ENCODE results near the gene ROBO2. TPM values are rescaled to one million over a fixed set of nuclear protein-coding genes. Genes with fewer than 3 reads are reported as not detected.

The ROBO2 gene
- total and polyA plus RNA-seq, 7 donors, result 0.23 to 2.9 (median 0.38) TPM; not detected in 1

DNA sequence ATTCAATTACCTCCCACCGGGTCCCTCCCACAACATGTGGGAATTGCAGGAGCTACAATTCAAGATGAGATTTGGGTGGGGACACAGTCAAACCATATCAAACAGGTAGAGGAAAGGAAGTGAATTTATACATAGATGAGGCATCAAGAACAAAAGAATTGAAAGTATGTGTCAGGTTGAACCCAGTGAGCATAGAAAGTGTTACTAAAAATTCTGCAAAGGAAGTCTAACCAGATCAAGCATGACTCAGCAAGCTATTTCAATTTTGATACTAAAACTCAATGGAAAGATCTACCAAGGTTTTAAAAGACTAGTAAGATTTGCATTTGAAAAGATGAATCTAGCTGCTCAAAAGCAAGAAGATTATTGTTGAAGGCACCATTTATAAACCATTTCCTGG, 323.0 kb downstream of the ROBO2 start:
- Histone ChIP-seq H3K27ac (no peak overlapping the region), H3K27me3 (no peaks in the 10 kb centered on the region), H3K36me3 (no peaks in the 10 kb centered on the region), H3K9me3 (no peaks in the 10 kb centered on the region), H3K4me3 (no peak overlapping the region), H3K4me1 (peaks cover 0 to 9% (median 0%) of the 10 kb centered on the region in 4 donors)
- DNase-seq, result no peak
- intact Hi-C loops (cut with DNase I), result no loop called here
- TF ChIP-seq POLR2AphosphoS5 (IDR thresholded peaks at IDR 0.05), result no peak
- TF ChIP-seq POLR2A (IDR thresholded peaks at IDR 0.05), result no peak
- TF ChIP-seq, protein P1, sequence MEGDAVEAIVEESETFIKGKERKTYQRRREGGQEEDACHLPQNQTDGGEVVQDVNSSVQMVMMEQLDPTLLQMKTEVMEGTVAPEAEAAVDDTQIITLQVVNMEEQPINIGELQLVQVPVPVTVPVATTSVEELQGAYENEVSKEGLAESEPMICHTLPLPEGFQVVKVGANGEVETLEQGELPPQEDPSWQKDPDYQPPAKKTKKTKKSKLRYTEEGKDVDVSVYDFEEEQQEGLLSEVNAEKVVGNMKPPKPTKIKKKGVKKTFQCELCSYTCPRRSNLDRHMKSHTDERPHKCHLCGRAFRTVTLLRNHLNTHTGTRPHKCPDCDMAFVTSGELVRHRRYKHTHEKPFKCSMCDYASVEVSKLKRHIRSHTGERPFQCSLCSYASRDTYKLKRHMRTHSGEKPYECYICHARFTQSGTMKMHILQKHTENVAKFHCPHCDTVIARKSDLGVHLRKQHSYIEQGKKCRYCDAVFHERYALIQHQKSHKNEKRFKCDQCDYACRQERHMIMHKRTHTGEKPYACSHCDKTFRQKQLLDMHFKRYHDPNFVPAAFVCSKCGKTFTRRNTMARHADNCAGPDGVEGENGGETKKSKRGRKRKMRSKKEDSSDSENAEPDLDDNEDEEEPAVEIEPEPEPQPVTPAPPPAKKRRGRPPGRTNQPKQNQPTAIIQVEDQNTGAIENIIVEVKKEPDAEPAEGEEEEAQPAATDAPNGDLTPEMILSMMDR (IDR thresholded peaks at IDR 0.05), result no peak
- TF ChIP-seq EP300 (IDR thresholded peaks at IDR 0.05), result no peak
- WGBS, 2 donors, result 37 to 88% methylated on average over 1 of the region's 1 CpG

DNA sequence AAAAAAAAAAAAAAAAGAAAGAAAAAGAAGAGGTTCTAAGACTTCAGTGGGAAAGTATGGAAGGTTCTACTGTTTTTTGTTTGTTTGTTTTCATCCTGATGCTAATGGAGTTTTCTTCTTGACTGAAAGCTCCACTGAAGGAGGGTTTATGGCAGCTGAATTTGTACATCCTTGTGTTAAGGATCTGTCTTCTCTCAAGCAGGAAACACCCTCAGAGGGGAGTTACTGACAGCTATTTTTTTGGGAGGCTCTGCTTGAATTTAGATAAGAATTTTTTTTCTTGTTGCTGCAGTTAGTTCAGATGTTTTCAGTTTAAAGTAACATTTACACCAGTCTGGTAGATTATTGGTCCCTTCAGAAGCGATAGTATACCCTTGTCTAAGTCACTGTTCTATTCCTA, 325.3 kb downstream of the ROBO2 start:
- TF ChIP-seq POLR2AphosphoS5 (IDR thresholded peaks at IDR 0.05) (no peak), POLR2A (IDR thresholded peaks at IDR 0.05) (no peak), EP300 (IDR thresholded peaks at IDR 0.05) (no peak)
- TF ChIP-seq, protein P1 (IDR thresholded peaks at IDR 0.05), result no peak
- DNase-seq, result no peak

DNA sequence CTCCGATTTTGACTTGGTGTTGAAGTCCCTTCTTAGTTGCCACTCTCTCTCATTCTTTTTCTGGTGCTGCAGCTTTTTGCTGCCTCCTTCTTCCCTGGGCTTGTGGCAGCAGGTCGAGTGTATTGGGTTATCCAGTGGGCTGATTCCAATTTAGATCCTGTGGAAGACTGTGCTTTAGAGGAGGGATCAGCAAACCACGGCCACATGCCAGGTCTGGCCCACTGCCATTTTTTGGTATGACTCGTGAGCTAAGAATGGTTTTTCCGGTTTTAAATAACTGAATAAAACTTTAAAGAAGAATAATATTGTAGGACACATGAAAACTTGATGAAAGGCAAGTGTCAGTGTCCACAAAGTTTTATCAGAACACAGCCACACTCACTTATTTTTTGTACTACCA, 330.5 kb downstream of the ROBO2 start:
- 41 to 63% methylated on average over 5 of the region's 5 CpGs for WGBS, 2 donors
- Histone ChIP-seq H3K27me3 (no peaks in the 10 kb centered on the region), H3K27ac (no peak overlapping the region), H3K4me1 (peaks cover 0 to 10% (median 0%) of the 10 kb centered on the region in 4 donors), H3K4me3 (no peak overlapping the region), H3K9me3 (no peaks in the 10 kb centered on the region), H3K36me3 (no peaks in the 10 kb centered on the region)
- DNase-seq, result no peak
- intact Hi-C loops (cut with DNase I), result no loop called here
- no peak for TF ChIP-seq EP300 (IDR thresholded peaks at IDR 0.05)
- TF ChIP-seq, protein P1 (IDR thresholded peaks at IDR 0.05), result no peak
- no peak for TF ChIP-seq POLR2A (IDR thresholded peaks at IDR 0.05)
- no peak for TF ChIP-seq POLR2AphosphoS5 (IDR thresholded peaks at IDR 0.05)

More for the DNA sequence above, 325.3 kb downstream of the ROBO2 start:
- H3K27ac ChIP-seq, result no peak overlapping the region
- H3K9me3 ChIP-seq, result no peaks in the 10 kb centered on the region
- H3K36me3 ChIP-seq, result no peaks in the 10 kb centered on the region
- WGBS, 2 donors, result 87 to 91% methylated on average over 1 of the region's 1 CpG
- H3K4me1 ChIP-seq, result peaks cover 0 to 10% (median 0%) of the 10 kb centered on the region in 4 donors
- H3K27me3 ChIP-seq, result no peaks in the 10 kb centered on the region
- intact Hi-C loops (cut with DNase I), result no loop called here
- H3K4me3 ChIP-seq, result no peak overlapping the region

DNA sequence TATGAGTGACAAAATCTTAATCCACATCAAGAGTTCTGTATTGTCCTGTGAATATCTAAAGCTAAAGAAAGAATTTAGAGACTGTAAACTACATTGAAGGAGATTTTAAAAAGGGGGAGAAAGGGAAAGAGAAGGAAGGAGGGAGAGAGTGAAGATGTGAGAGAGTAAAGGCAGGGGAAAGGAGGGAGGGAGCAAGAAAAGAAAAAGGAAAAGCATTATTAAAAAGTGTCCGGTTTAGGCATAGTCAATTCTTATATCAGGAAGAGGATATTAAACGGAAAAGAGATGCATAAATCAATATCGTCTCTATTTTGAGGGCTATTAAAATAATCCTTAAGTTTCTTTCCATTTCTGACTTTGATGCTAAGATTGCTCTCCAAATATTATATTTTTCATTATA, 332.1 kb downstream of the ROBO2 start:
- no peaks in the 10 kb centered on the region for H3K36me3 ChIP-seq
- WGBS, 2 donors, result 71 to 73% methylated on average over 3 of the region's 3 CpGs
- DNase-seq, result no peak
- TF ChIP-seq POLR2A (IDR thresholded peaks at IDR 0.05) (no peak), POLR2AphosphoS5 (IDR thresholded peaks at IDR 0.05) (no peak), EP300 (IDR thresholded peaks at IDR 0.05) (no peak)
- TF ChIP-seq, protein P1 (IDR thresholded peaks at IDR 0.05), result no peak
- H3K27me3 ChIP-seq, result no peaks in the 10 kb centered on the region
- no peaks in the 10 kb centered on the region for H3K9me3 ChIP-seq
- H3K4me3 ChIP-seq, result no peak overlapping the region
- H3K27ac ChIP-seq, result no peak overlapping the region
- H3K4me1 ChIP-seq, result peaks cover 0 to 10% (median 0%) of the 10 kb centered on the region in 4 donors
- intact Hi-C loops (cut with DNase I), result no loop called here
